Mucosa of descending colon (tissue), 3 donors: ENCODE measurements around the gene CYP2A6. TPM values are rescaled to one million over a fixed set of nuclear protein-coding genes. Genes with fewer than 3 reads are reported as not detected.
"Not testable (repeated sequence)": the region's sequence is repeated elsewhere in the genome, so short reads cannot be mapped to it uniquely, and the experiment has no call there.

Experiments used
- ATAC-seq: fragments of 200-7000 bp; cut with Tn5 transposase; one replicate; pipeline ENCODE4 v1.9.1; 2020; ENCODE audit warnings: mild to moderate bottlenecking, moderate library complexity
- DNase-seq, 3 donors: peaks; one replicate each; pipeline ENCODE4 v3.0.0-alpha.2; 2020
- H3K36me3 ChIP-seq: fragments of 200-600 bp; one replicate; pipeline ENCODE4 v1.8.0; 2021; ENCODE audit warnings: low read depth, mild to moderate bottlenecking
- H3K4me1 ChIP-seq: fragments of 200-600 bp; one replicate; pipeline ENCODE4 v1.8.0; 2021; ENCODE audit warnings: low read depth, mild to moderate bottlenecking
- H3K4me3 ChIP-seq: fragments of 200-600 bp; one replicate; pipeline ENCODE4 v1.8.0; 2021; ENCODE audit warnings: mild to moderate bottlenecking
- H3K9me3 ChIP-seq: fragments of 200-600 bp; one replicate; pipeline ENCODE4 v1.8.0; 2021; ENCODE audit warnings: mild to moderate bottlenecking
- intact Hi-C, 2 donors: fragments of 100-400 bp; cut with DNase I in 1 of 2; cut with micrococcal nuclease in 1 of 2; formaldehyde crosslinking; loops; one replicate each; pipeline versions ENCODE4 v1.11.0 to v1.11.1; 2022; cut with DNase I, micrococcal nuclease
- total RNA-seq, 3 donors: library from RNA; stranded (reverse); fragmentation: NEBNext Ultra II Directional in 2 of 3; extraction: Animal tissue kit (Norgen Biotek cat#: 25700) in 2 of 3; gene quantifications; one replicate each; pipeline versions ENCODE4 v1.2.1 to v1.2.4, GENCODE V29; 2021 to 2023
- TF ChIP-seq, protein P1 (sequence below): fragments of 200-600 bp; IDR thresholded peaks from one replicate; pipeline ENCODE4 v1.8.0; 2022; ENCODE audit warnings: antibody characterized with exemption, mild to moderate bottlenecking
- donor health status: DM: no; HTN: no; CAD: no; lungs with moderate emphysema.
- donor health status: DM: no; HTN: no; CAD: no.
- donor health status: DM: no; HTN: yes; CAD: no.

The CYP2A6 gene
- total RNA-seq, 3 donors from 2014 or later = 0.61 TPM; not detected in 2

DNA sequence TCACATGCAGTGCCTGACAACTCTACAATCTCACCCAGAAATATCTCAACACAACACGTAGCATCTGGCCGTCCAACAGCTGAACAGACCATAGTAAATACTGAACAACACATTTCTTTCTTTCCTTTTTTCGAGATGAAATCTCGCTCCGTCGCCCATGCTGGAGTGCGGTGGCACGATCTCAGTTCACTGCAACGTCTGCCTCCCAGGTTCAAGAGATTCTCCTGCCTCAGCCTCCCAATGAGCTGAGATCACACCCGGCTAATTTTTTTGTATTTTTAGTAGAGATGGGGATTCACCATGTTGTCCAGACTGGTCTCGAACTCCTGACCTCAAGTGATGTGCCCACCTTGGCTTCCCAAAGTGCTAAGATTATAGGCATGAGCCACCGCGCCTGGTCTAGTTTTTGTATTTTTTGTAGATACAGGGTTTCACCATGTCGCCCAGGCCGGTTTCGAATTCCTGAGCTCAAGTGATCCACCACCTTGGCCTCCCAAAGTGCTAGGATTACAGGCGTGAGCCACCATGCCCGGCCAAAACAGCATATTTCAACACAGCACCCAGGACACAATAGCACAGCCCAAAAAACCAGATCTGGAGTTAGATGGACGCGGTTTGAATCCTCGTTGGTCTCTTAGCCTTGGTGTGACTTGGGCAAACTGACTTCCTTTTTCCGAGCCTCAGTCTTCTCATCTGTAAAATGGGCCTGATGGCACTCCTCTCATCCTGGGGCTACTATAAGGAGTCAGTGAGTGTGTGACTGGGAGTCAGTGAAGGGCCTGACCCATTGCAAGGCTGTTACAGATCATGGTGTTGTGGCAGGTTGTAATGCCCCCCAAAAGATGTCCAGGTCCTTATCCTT, 22.6 kb downstream of the CYP2A6 start:
- intact Hi-C loops = no loop called here
- Histone ChIP-seq H3K4me1 (peaks cover 12% of the 10 kb centered on the region), H3K4me3 (no peak overlapping the region), H3K36me3 (no peaks in the 10 kb centered on the region), H3K9me3 (no peaks in the 10 kb centered on the region)
- TF ChIP-seq, protein P1, sequence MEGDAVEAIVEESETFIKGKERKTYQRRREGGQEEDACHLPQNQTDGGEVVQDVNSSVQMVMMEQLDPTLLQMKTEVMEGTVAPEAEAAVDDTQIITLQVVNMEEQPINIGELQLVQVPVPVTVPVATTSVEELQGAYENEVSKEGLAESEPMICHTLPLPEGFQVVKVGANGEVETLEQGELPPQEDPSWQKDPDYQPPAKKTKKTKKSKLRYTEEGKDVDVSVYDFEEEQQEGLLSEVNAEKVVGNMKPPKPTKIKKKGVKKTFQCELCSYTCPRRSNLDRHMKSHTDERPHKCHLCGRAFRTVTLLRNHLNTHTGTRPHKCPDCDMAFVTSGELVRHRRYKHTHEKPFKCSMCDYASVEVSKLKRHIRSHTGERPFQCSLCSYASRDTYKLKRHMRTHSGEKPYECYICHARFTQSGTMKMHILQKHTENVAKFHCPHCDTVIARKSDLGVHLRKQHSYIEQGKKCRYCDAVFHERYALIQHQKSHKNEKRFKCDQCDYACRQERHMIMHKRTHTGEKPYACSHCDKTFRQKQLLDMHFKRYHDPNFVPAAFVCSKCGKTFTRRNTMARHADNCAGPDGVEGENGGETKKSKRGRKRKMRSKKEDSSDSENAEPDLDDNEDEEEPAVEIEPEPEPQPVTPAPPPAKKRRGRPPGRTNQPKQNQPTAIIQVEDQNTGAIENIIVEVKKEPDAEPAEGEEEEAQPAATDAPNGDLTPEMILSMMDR = no peak
- ATAC-seq (no peak), DNase-seq (no peak)

DNA sequence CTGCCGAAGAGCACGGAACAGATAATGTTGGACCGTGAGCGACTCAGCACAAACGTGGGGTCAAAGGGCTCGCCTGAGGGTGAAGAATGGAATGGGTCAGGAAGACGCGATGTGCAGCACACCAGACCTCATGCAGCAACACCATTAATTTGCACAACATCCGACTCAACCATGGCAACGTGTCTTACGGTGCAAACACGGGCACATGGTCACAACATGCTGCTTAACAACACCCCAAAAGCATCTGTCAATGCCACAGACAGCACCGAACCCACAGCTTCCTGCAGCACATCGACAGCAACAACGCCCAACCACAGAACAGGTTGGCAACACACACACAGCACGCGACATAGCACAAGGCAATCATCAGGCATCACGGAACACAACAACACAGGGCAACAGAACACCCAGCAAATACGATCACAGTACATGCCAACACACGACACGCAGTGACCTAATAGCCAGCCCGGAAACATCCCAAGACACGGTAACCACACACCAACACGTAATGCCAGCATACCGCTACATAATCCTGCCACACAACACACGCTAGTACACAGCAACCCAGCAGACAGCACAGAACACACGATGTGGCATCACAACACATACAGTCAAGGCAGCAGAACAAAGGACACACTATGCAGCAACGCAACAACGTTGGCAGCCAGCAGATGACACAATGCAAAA, 23.4 kb downstream of the CYP2A6 start:
- peak; percentile 32 for ATAC-seq
- DNase-seq, intact Hi-C loops: not testable (repeated sequence)

DNA sequence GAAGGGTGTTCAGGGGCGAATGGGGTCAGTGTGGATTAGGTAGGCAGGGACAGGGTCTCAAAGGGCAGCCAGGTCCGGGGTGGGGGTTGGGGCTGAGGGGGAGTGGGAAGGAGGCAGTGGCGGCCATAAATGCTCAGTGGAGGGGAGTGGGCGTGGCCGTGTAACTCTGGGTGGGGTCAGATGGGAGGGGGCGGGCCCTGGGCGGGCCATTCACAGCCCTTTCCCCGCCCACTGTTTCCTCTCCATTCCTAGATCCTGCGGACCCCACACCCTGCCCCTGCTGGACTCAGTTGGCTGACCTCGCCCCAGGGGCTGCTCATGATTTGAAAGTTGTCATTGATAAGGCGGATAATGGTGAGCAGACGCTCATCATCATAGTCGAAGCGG, 23.9 kb downstream of the CYP2A6 start:
- H3K9me3 ChIP-seq, DNase-seq, intact Hi-C loops, ATAC-seq, H3K36me3 ChIP-seq, H3K4me3 ChIP-seq, H3K4me1 ChIP-seq: not testable (repeated sequence)

More for the DNA sequence above, 23.4 kb downstream of the CYP2A6 start:
- not testable (repeated sequence) for H3K4me3 ChIP-seq, H3K9me3 ChIP-seq, H3K36me3 ChIP-seq
- peaks cover 13% of the 10 kb centered on the region for H3K4me1 ChIP-seq

DNA sequence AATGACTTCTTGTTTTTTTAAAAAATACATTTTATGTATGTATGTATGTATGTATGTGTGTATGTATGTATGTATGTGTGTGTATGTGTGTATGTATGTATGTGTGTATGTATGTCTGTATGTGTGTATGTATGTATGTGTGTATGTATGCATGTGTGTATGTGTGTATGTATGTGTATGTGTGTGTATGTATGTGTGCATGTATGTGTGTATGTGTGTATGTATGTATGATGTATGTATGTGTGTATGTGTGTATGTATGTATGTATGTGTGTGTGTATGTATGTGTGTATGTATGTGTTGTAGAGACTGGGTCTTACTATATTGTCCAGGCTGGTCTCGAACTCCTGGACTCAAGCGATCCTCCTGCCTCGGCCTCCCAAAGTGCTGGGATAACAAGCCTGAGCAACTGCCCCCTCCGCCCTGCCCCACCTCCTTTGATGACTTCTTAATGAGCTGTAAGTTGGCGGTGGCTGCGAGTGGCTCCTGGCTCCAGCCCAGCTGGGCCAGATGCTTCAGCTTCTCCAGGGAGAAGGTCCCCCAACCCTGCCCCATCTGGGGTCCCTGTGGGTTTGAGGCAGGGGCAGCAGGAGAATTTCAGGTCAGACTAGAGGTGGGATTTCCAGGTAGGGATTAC, 24.7 kb downstream of the CYP2A6 start:
- H3K36me3 ChIP-seq, H3K9me3 ChIP-seq, ATAC-seq, intact Hi-C loops, H3K4me1 ChIP-seq, H3K4me3 ChIP-seq, DNase-seq: not testable (repeated sequence)

GRCh38 chr19:40824916-40825315, 25.3 kb downstream of the CYP2A6 start:
- intact Hi-C loops, H3K36me3 ChIP-seq, H3K4me3 ChIP-seq, ATAC-seq, DNase-seq, H3K4me1 ChIP-seq, H3K9me3 ChIP-seq: not testable (repeated sequence)

GRCh38 chr19:40822704-40823553, 27.3 kb downstream of the CYP2A6 start:
- H3K9me3 ChIP-seq, DNase-seq, H3K36me3 ChIP-seq, intact Hi-C loops, ATAC-seq, H3K4me3 ChIP-seq: not testable (repeated sequence)
- peaks cover 11% of the 10 kb centered on the region for H3K4me1 ChIP-seq

DNA sequence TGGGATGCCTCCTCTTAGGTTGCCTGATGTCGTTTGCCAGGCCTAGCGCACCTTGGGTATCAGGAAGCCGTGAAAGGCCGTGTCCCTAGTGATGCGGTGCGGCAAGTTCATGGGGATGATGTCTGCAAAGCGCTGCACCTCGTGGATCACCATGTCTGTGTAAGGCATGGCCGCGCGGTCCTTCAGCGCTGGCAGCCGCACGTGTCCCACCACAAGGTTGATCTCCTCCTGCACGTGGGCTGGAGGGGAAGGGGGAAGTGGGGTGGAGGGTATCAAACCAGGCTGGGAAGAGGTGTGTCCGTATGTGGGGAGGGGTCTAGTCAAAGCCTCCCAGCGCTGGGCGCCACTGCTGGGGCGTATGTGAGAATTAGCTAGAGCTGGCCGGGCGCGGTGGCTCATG, 28.1 kb downstream of the CYP2A6 start:
- Histone ChIP-seq H3K9me3 (no peaks in the 10 kb centered on the region), H3K4me1 (peaks cover 11% of the 10 kb centered on the region), H3K36me3 (no peaks in the 10 kb centered on the region), H3K4me3 (no peak overlapping the region)
- intact Hi-C loops = no loop called here
- ATAC-seq = no peak
- no peak for DNase-seq
- TF ChIP-seq, protein P1 = no peak
